GM18907 (cell line): ENCODE data around the gene FGD4.
"Not testable (repeated sequence)": the region's sequence is repeated elsewhere in the genome, so short reads cannot be mapped to it uniquely, and the experiment has no call there.

Experiments
- ATAC-seq: cut with Tn5 transposase; IDR thresholded peaks from one replicate; pipeline ENCODE4 v1.9.1; 2021; ENCODE audit warnings: mild to moderate bottlenecking, moderate library complexity; ENCODE audit not compliant: unreplicated experiment

The FGD4 gene

GRCh38 chr12:32488132-32488531, 88.8 kb downstream of the FGD4 start:
- ATAC-seq, result no peak

- ATAC-seq, result no peak
These were observed 89.7 kb downstream of the FGD4 start for GRCh38 chr12:32489070-32489469.

- no peak for ATAC-seq
These were observed 91.4 kb downstream of the FGD4 start for GRCh38 chr12:32490801-32491200.

GRCh38 chr12:32493282-32493681, 93.9 kb downstream of the FGD4 start:
- no peak for ATAC-seq

- ATAC-seq, result no peak
These were observed 95.3 kb downstream of the FGD4 start for GRCh38 chr12:32494656-32495055.

GRCh38 chr12:32496946-32497345, 97.6 kb downstream of the FGD4 start:
- no peak for ATAC-seq

GRCh38 chr12:32497864-32498263, 98.5 kb downstream of the FGD4 start:
- no peak for ATAC-seq

GRCh38 chr12:32499048-32499447, 99.7 kb downstream of the FGD4 start:
- ATAC-seq, result no peak

GRCh38 chr12:32501835-32502333, 102.5 kb downstream of the FGD4 start:
- no peak for ATAC-seq

GRCh38 chr12:32502693-32503502, 103.5 kb downstream of the FGD4 start:
- no peak for ATAC-seq

- no peak for ATAC-seq
These were observed 104.4 kb downstream of the FGD4 start for GRCh38 chr12:32503730-32504129.

- no peak for ATAC-seq
These were observed 105.2 kb downstream of the FGD4 start for GRCh38 chr12:32504591-32504990.

- ATAC-seq, result no peak
These were observed 105.9 kb downstream of the FGD4 start for GRCh38 chr12:32505067-32505945.

- not testable (repeated sequence) for ATAC-seq
These were observed 108.0 kb downstream of the FGD4 start for GRCh38 chr12:32507096-32507941.

- ATAC-seq, result no peak
These were observed 108.6 kb downstream of the FGD4 start for GRCh38 chr12:32507942-32508320.

GRCh38 chr12:32508626-32509025, 109.3 kb downstream of the FGD4 start:
- no peak for ATAC-seq

- ATAC-seq, result no peak
These were observed 110.2 kb downstream of the FGD4 start for GRCh38 chr12:32509328-32510091.

- not testable (repeated sequence) for ATAC-seq
These were observed 112.6 kb downstream of the FGD4 start for GRCh38 chr12:32511976-32512375.

- no peak for ATAC-seq
These were observed 113.0 kb downstream of the FGD4 start for GRCh38 chr12:32512379-32512778.

GRCh38 chr12:32512910-32513309, 113.6 kb downstream of the FGD4 start:
- ATAC-seq, result no peak
